CD4-positive, alpha-beta T cell treated with Interleukin-1 beta for 1 hour (primary cell): Measurements from ENCODE around the gene MUC2.

Experiments used
- DNase-seq, 2 donors: peaks; one replicate each; pipeline ENCODE4 v3.0.0-alpha.2; 2020 to 2022

The MUC2 gene

GRCh38 chr11:1036931-1037330, 37.7 kb upstream of the MUC2 start:
- DNase-seq: no peak

DNA sequence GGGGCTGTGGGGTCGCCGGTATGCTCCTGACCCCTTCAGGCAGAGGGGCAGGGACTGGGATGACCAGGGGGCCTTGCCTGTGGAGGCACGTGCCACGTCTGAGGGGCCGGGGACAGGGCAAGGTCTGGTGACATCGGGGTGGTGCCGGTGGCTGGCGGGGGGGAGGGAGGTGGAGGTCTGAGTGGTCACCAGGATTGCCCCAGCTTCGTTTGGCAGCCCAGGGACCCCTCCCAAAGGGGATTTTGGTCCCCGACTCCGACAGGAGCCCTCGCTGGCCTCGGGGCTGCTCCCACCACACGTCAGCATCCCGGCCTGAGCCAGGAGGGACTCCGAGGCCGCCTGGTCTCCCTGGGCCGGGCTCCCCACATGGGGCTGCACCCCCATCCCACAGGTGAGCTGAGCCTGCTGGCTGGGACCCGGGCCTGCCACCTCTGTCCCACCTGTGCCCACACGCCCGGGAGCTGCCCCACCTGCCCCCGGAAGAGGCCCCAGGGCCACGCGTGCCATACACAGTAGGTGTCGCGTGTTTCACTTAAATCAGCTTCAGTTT, 37.1 kb upstream of the MUC2 start:
- no peak for DNase-seq

DNA sequence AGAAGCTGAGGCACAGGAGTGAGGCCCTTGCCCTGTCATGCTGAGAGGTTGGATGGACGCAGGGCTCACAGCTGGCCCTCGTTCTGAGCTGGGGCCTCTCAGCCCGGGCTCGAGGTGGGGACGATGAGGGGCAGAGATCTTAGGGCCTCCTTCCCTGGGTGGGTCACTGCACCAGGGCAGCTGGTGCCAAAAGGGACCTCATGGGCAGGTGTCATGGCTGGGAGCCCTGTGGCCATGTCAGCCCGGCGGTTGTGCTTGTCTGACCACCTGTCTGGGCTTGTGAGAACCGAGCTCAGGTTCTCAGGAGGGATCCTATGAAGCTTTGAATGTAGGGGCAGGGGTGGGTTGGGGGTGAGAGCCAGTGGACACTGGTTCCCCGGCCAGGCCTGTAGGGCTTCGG, 36.3 kb upstream of the MUC2 start:
- DNase-seq: no peak

GRCh38 chr11:1038921-1039320, 35.8 kb upstream of the MUC2 start:
- DNase-seq: no peak

DNA sequence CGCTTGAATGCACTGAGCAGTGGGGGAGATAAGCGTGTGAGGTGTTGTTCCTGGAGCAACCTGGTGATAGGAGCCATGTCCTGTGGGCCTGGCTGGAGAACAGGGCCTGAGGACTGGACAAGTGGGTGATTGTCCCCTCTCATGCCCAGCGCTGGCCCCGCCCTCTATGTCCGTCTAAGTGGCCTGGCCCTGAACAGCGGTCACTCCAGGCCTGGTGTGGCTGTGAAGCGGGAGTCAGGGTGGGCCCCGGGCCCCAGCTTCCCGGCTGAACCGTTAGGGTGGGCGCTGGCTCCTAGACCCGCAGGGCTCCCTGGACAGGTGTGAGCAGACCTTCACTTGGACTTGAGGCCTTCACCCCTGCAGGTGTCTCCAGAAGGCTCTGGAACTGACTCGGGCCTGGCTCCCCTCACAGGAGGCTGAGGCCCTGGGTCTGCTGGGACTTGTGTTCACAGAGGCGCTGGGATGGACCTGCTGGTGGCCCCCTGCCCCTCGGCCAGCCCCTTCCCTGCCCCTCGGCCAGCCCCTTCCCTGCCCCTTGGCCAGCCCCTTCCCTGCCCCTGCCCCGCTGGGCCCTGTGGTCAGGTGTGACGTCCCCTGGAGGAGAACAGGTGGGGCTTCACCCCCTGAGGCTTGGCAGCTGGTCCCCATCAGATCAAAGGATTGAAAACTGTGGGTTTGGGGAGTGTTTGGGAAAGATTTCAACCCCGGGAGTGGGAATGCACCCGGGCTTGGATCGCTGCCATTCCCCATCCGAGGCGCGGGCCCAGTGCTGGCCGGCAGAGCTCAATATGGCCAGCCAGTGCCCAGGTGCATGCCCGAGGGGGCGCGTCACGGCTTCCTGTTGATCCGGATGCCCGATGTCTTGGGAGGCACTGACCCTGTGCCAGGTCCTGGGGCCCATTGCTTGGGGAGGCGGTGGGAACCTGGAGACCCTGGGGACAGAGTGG, 34.9 kb upstream of the MUC2 start:
- no peak for DNase-seq

GRCh38 chr11:1040428-1041148, 34.1 kb upstream of the MUC2 start:
- no peak for DNase-seq

DNA sequence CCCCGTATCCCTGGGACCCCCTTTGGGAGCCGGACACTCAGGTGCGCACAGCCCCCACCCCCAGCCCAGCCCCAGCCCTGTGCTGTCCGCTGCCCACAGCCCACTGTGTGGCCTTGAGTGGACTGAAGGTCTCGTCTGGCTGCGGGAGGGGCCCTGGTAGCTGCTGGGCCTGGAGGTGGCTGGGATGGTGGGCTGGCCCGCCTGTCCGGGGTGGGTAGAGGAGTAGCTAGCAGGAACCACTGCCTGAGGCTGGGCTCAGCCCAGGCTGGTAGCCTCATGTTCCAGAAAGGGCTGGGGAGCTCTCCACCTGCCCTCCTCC, 33.6 kb upstream of the MUC2 start:
- DNase-seq: no peak

DNA sequence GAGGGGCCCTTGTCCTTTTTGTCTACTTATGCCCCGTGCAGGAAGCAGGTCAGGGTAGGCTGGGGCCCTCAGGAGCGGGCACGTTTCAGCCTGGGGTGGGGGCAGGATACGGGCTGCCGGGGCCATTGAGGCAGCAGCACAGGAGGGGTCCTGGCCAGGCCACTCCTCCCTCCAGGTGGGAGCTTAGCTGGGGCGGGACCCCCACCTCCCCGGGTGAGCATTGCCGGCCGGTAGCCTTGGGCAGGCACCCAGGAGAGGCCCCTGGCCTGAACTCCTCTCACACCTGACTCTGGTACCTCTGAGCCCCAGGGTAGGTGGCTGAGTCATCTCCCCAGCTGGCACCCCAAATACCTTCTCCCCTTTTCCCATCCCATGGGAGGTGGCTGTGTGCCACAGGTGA, 33.2 kb upstream of the MUC2 start:
- DNase-seq: no peak

- no peak for DNase-seq
Measured at GRCh38 chr11:1041936-1042608, 32.6 kb upstream of the MUC2 start.

DNA sequence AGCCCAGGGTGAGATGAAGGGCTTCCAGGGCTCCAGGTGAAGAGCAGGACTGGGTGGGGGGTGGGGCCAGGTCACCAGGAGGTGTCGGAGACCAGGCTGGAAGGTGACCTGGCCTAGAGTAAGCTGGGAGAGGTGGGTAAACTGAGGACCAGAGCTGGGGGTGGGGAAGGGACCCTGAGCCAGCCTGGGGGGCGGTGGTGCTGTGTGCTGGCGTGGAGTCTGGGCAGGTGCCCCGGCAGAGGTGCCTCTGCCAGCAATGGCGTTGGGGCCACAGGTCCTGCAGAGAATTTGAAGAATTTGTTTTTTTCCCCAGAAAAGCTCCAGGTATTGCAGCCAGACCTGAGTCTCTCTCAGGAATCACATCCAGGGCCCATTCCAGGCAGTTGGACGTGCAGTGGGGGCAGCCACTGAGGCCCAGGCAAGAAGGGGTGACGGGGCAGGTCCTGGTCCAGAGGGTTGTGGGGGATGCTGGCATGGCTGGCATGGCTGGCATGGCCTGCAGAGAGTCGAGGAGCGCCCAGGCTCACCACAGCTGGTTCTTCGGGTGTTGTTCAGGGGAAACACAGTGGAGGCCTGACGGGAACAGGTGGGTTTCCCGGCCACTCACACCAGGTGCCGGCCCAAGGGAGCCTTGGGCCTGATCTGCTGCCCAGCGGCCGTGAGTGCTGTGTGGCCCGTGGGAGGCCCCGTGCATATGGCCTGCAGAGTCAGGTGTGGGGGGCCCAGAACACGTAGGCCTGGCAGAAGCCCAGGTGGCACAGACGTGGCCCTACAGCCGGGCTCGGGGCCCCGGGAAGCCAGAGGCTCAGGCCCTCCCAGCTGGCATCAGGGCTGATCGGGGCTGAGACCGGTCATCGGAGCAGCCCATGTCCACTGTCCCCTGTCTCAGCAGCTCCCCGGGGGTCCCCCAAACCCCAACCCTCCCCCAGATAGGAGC, 31.8 kb upstream of the MUC2 start:
- no peak for DNase-seq

DNA sequence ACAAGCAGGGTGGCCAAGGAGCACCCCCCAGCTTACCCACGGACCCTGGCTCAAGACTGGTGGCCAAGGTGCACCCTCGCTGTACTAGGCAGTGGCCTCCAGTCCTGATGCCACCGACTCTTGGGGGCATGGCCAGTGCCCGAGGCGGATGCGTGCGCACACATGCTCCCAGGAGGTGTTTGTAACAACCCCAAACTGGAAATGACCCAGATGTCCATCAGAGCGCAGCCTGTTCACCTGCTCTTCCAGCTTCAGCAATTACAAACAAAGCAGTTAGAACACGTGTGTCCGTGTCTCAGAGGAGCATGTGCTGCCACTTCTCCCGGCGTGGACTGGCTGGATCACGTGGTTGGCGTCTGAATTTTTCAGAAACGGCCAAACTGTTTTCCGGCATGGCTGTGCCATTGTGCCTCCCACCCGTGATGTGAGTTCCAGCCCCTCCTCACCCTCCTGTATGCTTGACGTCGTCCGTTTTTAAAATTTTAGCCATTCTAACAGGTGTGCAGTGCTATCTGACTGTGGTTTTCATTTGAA, 31.0 kb upstream of the MUC2 start:
- no peak for DNase-seq

- DNase-seq: no peak
Measured at GRCh38 chr11:1044160-1044559, 30.5 kb upstream of the MUC2 start.

GRCh38 chr11:1047595-1048156, 27.0 kb upstream of the MUC2 start:
- DNase-seq: no peak

DNA sequence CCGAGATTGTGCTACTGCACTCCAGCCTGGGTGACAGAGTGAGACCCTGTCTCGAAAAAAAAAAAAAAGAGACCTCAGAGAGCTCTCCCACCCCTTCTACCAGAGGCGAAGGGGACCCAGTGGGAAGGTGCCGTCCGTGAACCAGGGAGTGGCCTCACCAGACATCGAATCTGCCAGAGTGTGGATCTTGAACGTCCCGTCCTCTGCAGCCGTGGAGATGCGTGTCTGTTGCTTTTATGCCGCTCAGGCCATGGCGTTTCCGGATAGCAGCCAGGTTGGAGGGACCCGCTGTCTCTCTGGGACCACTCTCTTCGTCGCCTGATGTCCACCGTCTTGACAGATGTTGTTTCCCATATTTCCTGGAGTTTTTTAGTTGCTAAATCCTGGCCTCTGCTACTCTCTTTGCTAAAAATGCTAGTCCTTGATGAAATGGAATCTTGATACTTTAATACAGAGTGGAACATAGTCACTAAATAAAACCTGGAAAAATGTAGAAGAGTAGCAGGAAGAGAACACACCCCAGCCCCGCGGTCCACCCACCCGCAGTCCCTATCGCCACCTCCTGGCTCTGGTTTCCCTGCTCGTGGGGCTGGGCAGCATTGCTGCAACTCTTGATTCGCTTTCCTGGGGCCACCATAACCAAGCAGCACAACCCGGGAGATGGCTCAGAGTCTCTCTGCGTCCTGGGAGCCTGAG, 26.2 kb upstream of the MUC2 start:
- DNase-seq: no peak

GRCh38 chr11:1049071-1049405, 25.6 kb upstream of the MUC2 start:
- no peak for DNase-seq

- DNase-seq: no peak
Measured at GRCh38 chr11:1049431-1049891, 25.2 kb upstream of the MUC2 start.

DNA sequence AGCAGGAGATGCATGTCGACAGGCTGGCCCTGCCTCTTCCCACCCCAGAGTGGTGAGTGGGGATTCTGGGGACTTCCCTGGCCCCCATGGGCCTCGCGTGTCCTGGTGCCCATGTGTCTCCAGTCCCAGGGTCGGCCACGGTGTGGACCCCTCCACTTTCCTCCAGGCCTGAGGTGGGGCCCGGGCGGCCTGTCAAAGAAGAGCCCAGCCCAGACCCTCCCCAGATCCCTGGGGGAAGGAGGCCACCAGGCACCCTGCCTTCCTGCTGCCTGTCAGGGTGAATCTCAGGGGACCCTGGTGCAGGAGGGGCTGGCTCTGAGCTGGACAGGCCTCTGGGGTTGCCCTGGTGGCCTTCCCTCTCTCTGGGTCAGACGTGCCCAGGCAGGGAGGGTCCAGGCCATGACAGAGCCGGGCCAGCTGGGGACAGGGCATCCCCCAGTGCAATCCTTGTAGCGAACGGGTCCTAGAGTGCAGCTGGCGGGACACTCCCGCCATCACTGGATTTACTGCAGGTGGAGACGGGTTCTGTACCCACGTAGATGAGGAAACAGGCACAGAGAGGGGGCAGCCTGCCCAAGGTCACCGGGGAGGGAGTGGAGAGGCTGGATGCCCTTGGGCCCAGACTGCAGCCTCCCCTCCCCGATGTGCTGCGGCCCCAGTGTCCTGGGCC, 24.6 kb upstream of the MUC2 start:
- DNase-seq: no peak

GRCh38 chr11:1050581-1051355, 23.9 kb upstream of the MUC2 start:
- DNase-seq: peak; percentile 74 to 77

GRCh38 chr11:1051356-1052132, 23.1 kb upstream of the MUC2 start:
- DNase-seq: no peak
